Measurements from ENCODE around the gene AP1S2. TPM values are rescaled to one million over a fixed set of nuclear protein-coding genes. Genes with fewer than 3 reads are reported as not detected.

The AP1S2 gene
- total RNA-seq, 1 experiment from 2014 or later: 367 TPM

DNA sequence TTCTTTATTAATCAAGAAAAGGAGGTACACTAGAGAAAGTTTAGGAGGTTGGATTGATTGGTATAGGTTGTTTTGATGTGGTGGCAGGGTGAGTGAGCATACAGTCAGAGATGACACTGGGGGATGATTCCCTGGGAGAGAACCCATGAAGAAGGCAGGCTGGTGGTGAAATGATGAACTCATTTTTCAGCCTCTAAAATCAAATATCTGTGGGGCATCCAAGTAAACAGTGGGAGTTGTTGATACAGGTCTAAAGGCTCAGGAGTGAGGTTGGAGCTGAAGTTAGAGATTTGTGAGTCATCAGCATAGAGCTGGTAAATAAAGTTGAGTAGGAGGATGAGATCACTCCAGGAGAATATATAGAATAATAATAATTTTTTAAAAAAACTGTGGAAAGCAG is 10.0 kb upstream of the AP1S2 start:
- no peak for DNase-seq
- H2BK12ac ChIP-seq (ENCODE audit: insufficient read length, low read depth, low read length): no peak overlapping the region
- no peak overlapping the region for H2BK5ac ChIP-seq (ENCODE audit: insufficient read length, low read length)
- TF ChIP-seq CTCF (conservative IDR thresholded peaks at IDR 0.05): no peak
- H3K27me3 ChIP-seq (ENCODE audit: insufficient read depth, low read length): no peaks in the 10 kb centered on the region
- H2BK20ac ChIP-seq (ENCODE audit: low read depth, low read length, poor library complexity, severe bottlenecking): no peak overlapping the region
- no peaks in the 10 kb centered on the region for H3K27me3 Mint-ChIP-seq (ENCODE audit: low read depth)
- H2BK120ac ChIP-seq (ENCODE audit: low read depth, low read length, poor library complexity, severe bottlenecking): no peak overlapping the region
- H3K9me3 Mint-ChIP-seq: peaks cover 3% of the 10 kb centered on the region in 2 experiments; a peak in 3 of 5 replicates
- no peak overlapping the region for H3K14ac ChIP-seq (ENCODE audit: insufficient read depth, low read length)
- H4K91ac ChIP-seq (ENCODE audit: insufficient read length, low read depth, low read length): no peak overlapping the region
- no peak overlapping the region for H4K8ac ChIP-seq (replicated peaks; ENCODE audit: insufficient read length, low read depth, low read length)
- H3K79me1 ChIP-seq (ENCODE audit: insufficient read depth, low read depth, low read length, poor library complexity, severe bottlenecking): no peaks in the 10 kb centered on the region
- H3K4me3 Mint-ChIP-seq: no peak overlapping the region
- no peaks in the 10 kb centered on the region for H3K9me3 ChIP-seq (ENCODE audit: control insufficient read depth, low read depth, low read length)
- H3T11ph ChIP-seq (ENCODE audit: low read length): no peak overlapping the region
- no peak overlapping the region for H3K9ac ChIP-seq (ENCODE audit: extremely low read depth, insufficient read length, low read length)
- no peak overlapping the region for H3K18ac ChIP-seq (ENCODE audit: insufficient read length, low read depth, low read length)
- H3K27ac Mint-ChIP-seq: no peak overlapping the region
- no peak overlapping the region for H4K5ac ChIP-seq (ENCODE audit: insufficient read length, low read depth, low read length)
- no peak overlapping the region for H3K4me2 ChIP-seq (ENCODE audit: insufficient read depth, insufficient read length, low read length)
- no peaks in the 10 kb centered on the region for H4K20me1 ChIP-seq (ENCODE audit: control insufficient read depth, insufficient read depth, insufficient read length)
- H3K23me2 ChIP-seq (ENCODE audit: insufficient read length, low read depth, low read length, poor library complexity, severe bottlenecking): no peaks in the 10 kb centered on the region
- peaks cover 11% of the 10 kb centered on the region in 2 experiments for H3K4me1 Mint-ChIP-seq
- H3K4me1 ChIP-seq (ENCODE audit: insufficient read depth, low read length): no peaks in the 10 kb centered on the region
- no peak overlapping the region for H3K56ac ChIP-seq (ENCODE audit: insufficient read length, low read depth, low read length)
- H3K4ac ChIP-seq (ENCODE audit: low read depth, low read length): no peak overlapping the region
- no peak overlapping the region for H2AFZ ChIP-seq (ENCODE audit: low read length)
- no peak overlapping the region for H3K23ac ChIP-seq (ENCODE audit: insufficient read length, low read depth, low read length)
- no peak overlapping the region for H2BK15ac ChIP-seq (ENCODE audit: low read depth, low read length)
- H3K79me2 ChIP-seq (ENCODE audit: insufficient read depth, low read length): no peaks in the 10 kb centered on the region
- peaks cover 0 to 4% (median 2%) of the 10 kb centered on the region in 3 experiments; a peak in 4 of 7 replicates for H3K36me3 Mint-ChIP-seq (ENCODE audit: insufficient read depth in 1 of 3, low read depth in 3 of 3)
- no peak overlapping the region for H3K27ac ChIP-seq (ENCODE audit: insufficient read length, low read depth, low read length)
- no peak overlapping the region for H2AK5ac ChIP-seq (ENCODE audit: insufficient read length, low read length)
